C4-2B (cell line): Measurements from ENCODE around the gene GPR65.

Source experiments
- H3K27ac ChIP-seq: fragments of 450-650 bp; 2 replicates; pipeline ENCODE4 v1.5.1; 2017
- ZFX ChIP-seq: fragments of 450-650 bp; IDR thresholded peaks from 2 replicates; pipeline ENCODE4 v1.6.1; 2017
- TF ChIP-seq, protein P1 (sequence below): fragments of 450-650 bp; conservative IDR thresholded peaks from 2 replicates; pipeline ENCODE4 v1.5.1; 2017; ENCODE audit warnings: mild to moderate bottlenecking

GPR65 gene

DNA sequence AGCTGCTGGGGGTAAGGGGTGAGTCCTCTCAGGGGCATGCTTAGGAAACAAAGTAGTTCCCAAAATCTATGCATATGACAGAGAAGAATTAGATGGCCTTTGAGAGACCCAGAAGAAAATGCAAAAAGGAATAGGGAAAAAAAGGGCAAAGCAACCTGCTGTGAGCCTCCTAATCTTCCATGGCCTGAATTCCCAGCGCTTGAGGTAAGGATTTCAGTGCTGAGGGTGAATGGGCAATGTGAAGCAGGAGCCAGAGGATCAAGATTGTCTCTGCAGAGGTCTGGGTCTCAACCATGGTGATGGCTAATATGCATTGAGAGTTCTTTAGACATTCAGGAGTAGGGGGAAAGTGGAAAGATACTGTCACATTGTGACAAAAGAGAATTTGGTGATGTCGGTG lies 31.5 kb downstream of the GPR65 start:
- no peak for TF ChIP-seq ZFX
- TF ChIP-seq, protein P1, sequence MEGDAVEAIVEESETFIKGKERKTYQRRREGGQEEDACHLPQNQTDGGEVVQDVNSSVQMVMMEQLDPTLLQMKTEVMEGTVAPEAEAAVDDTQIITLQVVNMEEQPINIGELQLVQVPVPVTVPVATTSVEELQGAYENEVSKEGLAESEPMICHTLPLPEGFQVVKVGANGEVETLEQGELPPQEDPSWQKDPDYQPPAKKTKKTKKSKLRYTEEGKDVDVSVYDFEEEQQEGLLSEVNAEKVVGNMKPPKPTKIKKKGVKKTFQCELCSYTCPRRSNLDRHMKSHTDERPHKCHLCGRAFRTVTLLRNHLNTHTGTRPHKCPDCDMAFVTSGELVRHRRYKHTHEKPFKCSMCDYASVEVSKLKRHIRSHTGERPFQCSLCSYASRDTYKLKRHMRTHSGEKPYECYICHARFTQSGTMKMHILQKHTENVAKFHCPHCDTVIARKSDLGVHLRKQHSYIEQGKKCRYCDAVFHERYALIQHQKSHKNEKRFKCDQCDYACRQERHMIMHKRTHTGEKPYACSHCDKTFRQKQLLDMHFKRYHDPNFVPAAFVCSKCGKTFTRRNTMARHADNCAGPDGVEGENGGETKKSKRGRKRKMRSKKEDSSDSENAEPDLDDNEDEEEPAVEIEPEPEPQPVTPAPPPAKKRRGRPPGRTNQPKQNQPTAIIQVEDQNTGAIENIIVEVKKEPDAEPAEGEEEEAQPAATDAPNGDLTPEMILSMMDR: no peak
- H3K27ac ChIP-seq: no peak overlapping the region

DNA sequence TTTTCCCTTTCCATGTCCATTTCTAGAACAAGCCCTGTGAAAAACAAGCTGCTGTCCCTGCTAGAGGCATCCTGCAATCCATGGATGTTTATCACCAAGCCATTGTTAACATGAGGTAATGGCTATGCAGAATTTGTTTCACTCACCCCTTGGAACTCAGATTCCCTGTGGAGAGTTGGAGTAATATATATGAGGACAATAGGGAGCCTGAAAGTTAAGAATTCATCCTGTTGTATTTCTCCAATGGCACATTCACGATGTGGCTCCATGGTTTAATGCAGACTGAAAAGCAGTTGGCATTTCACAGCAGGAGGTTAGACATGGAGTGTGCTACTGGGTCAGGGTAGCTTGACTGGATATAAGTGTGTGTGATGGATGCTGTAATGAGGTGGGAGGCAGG lies 32.4 kb downstream of the GPR65 start:
- no peak overlapping the region for H3K27ac ChIP-seq
- TF ChIP-seq, protein P1: no peak
- no peak for TF ChIP-seq ZFX

DNA sequence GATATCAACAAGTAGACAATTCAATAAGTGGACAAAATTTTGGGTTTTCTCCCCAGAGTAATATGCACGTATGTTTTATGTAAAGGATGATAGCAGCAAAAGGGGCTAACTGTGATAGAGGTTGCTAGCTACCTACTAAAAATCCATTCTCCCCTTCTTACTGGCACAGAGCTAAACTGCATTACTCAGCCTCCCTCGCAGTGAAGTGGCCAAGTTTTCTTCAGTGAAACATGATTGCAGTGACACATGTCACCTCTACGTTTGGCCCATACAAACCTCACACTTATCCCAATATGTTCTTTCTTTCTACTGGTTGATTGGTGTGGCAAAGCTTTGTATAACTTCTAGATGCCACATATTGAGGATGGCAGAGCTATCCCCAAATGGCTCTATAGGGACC lies 34.3 kb downstream of the GPR65 start:
- TF ChIP-seq ZFX: no peak
- TF ChIP-seq, protein P1: no peak

DNA sequence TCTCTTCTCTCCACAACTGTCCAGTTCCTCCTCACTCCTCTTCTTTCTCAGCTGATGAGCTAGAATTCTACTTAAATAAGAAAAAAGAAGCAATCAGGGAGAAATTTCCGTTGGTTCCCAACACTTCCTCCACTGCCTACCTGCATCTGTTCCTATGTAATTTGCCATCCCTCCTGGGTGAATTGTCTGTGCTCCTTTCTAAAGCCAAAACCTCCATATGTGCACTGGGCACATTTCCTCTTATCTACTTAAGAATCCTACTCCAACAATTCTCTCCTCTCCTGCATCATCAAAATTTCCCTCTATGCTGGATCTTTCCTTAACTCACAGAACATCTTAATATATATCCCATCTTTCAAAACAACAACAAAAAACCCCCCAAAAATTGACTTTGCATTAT lies 35.2 kb downstream of the GPR65 start:
- TF ChIP-seq, protein P1: no peak
- no peak for TF ChIP-seq ZFX
- H3K27ac ChIP-seq: no peak overlapping the region

More for the DNA sequence above, 34.3 kb downstream of the GPR65 start:
- H3K27ac ChIP-seq: no peak overlapping the region

DNA sequence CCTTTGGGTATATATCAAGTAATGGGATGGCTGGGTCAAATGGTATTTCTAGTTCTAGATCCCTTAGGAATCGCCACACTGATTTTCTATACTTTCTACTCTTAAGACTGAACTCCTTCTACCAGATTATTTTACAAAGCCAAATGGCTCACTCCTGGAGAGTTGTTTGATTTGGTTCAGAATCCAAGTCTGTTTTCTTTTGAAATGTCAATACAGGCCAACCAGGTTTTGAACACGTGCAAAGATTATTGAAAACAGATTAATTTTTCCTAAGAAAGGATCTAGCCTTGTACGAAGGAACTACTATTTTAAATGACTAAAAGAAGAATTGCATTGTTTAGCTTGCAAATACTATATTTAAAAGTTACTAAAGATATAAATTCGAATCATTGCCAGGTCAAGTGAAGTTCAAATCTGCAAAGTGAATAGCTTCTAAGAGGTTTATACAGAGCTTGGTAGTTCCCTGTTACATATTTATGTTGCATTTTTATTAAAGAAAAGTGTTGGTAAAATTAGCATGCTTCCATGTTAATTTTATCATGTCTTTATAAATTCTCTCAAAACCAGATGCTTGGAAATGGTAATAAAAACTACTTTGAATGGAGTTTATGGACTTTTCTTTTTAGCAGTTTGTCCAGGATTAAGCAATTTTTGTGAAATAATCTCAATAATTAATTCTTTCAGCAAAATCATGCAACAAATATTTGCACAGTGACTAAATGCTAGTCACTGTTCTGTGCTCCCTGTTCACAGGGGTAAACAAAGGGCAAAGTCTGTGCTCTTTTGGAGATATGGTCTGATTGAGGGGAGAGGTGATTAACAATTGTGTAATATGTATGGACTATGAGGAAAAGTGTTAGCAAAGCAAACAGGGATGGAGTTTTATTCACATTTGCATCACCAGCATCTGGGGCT lies 38.9 kb downstream of the GPR65 start:
- TF ChIP-seq ZFX: no peak
- TF ChIP-seq, protein P1: no peak
- H3K27ac ChIP-seq: no peak overlapping the region

DNA sequence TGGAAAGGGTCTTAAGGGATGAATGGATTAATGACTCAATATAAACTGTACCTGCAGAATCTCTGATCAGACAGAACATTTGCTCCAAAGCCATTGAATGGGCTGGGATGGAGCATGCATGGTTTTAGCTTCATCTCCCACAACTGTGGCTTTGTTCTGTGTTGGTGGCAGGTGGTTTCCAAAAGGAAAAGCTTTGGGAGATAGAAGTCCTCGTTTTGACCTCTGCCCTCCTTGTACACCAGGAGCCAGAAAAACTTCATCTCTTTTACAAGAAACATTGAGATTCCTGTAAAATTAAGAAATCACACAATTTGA lies 39.5 kb downstream of the GPR65 start:
- TF ChIP-seq, protein P1: no peak
- no peak for TF ChIP-seq ZFX
- H3K27ac ChIP-seq: no peak overlapping the region

DNA sequence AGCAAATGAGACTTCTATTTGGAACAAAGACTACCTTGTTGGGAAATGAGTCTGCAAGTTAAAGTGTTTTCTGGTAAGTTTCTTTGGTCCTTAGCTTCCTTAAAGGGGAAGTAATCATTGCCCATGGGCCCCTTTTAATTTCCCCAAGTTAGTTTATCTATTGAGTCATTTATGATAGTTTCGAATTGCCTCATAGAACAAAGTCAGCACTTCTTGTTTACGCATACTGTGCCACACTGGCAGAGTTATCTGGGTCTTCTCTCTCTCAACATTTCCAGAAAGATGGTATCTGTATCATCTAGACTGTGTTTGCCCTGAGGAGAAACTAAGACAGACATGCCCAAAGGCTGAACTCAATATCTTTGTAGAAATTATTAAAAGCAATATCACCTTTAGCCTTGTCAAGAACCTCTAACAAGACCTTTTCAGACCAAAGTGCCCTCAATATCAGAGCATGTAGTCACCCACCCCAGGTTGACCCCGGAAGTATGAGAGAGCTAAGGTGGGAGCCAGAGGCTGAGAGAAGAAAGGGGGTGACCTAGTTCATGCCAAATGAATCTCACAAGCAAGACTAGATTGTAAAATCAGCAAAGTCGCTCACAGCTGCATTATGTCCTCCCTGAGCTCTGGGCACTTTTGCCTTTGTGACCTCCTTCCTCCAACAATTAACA lies 40.0 kb downstream of the GPR65 start:
- TF ChIP-seq, protein P1: no peak
- no peak for TF ChIP-seq ZFX
- H3K27ac ChIP-seq: no peak overlapping the region
